ENCODE results near the gene NRN1L. TPM values are rescaled to one million over a fixed set of nuclear protein-coding genes. Genes with fewer than 3 reads are reported as not detected.
A peak's percentile ranks its signal among the peaks of the same experiment; 100 is the strongest.

NRN1L gene
- total RNA-seq, 1 experiment from 2014 or later: not detected

GRCh38 chr16:67893743-67894399 lies 9.2 kb downstream of the NRN1L start:
- Histone ChIP-seq H3K27me3 (ENCODE audit: low read length) (no peaks in the 10 kb centered on the region), H3K4me2 (ENCODE audit: low read length) (peak overlapping the region; percentile 88), H3K4me3 (ENCODE audit: low read length) (peak overlapping the region; percentile 92), H3K4me1 (ENCODE audit: insufficient read depth, low read length) (peaks cover 13% of the 10 kb centered on the region), H3K9me2 (replicated peaks; ENCODE audit: low read length) (no peaks in the 10 kb centered on the region), H3K9me3 (ENCODE audit: low read length) (no peaks in the 10 kb centered on the region), H3K79me2 (ENCODE audit: low read length) (peaks cover 45% of the 10 kb centered on the region), H3K9ac (ENCODE audit: low read length) (peak overlapping the region; percentile 95), H3K36me3 (ENCODE audit: low read depth, low read length) (no peaks in the 10 kb centered on the region), H3F3A (ENCODE audit: low read length, unreplicated experiment) (no peaks in the 10 kb centered on the region), H4K20me1 (ENCODE audit: low read length) (no peaks in the 10 kb centered on the region), H2AFZ (ENCODE audit: low read length) (peak overlapping the region; percentile 43; the same call in 1 of the 2 replicates), H3K27ac (ENCODE audit: low read length) (peak overlapping the region; percentile 39; the same call in 1 of the 2 replicates)
- ChIA-PET POLR2A (ENCODE audit: unreplicated experiment) (no interaction called here), CTCF (no interaction called here)
- DNase-seq (no peak), ATAC-seq (no peak)
- TSS peak; percentile 53 for BruUV-seq (replicated peaks)
- TF ChIP-seq EZH2 (IDR thresholded peaks at IDR 0.05; ENCODE audit: low read length, unreplicated experiment) (no peak), CTCF (conservative IDR thresholded peaks at IDR 0.05; ENCODE audit: low read depth, low read length) (no peak), EZH2phosphoT487 (IDR thresholded peaks at IDR 0.05; ENCODE audit: borderline replicate concordance, low read length) (no peak)
- intact Hi-C loops (cut with micrococcal nuclease): no loop called here

- no TSS peak for BruUV-seq (replicated peaks)
- ChIA-PET CTCF (no interaction called here), POLR2A (ENCODE audit: unreplicated experiment) (interaction anchor here (0.7 kb wide), 1 partner anchor 845 kb away, joined by 5 read pairs; no protein-coding TSS in a partner anchor)
- Histone ChIP-seq H3K9me2 (replicated peaks; ENCODE audit: low read length) (no peaks in the 10 kb centered on the region), H2AFZ (ENCODE audit: low read length) (no peak overlapping the region), H3K27ac (ENCODE audit: low read length) (no peak overlapping the region), H4K20me1 (ENCODE audit: low read length) (no peaks in the 10 kb centered on the region), H3K9me3 (ENCODE audit: low read length) (no peaks in the 10 kb centered on the region), H3F3A (ENCODE audit: low read length, unreplicated experiment) (no peaks in the 10 kb centered on the region), H3K79me2 (ENCODE audit: low read length) (peaks cover 45% of the 10 kb centered on the region), H3K4me3 (ENCODE audit: low read length) (no peak overlapping the region), H3K36me3 (ENCODE audit: low read depth, low read length) (no peaks in the 10 kb centered on the region), H3K27me3 (ENCODE audit: low read length) (no peaks in the 10 kb centered on the region), H3K4me2 (ENCODE audit: low read length) (no peak overlapping the region), H3K9ac (ENCODE audit: low read length) (no peak overlapping the region), H3K4me1 (ENCODE audit: insufficient read depth, low read length) (peaks cover 12% of the 10 kb centered on the region)
- no peak for DNase-seq
- TF ChIP-seq EZH2phosphoT487 (IDR thresholded peaks at IDR 0.05; ENCODE audit: borderline replicate concordance, low read length): no peak
- TF ChIP-seq EZH2 (IDR thresholded peaks at IDR 0.05; ENCODE audit: low read length, unreplicated experiment): no peak
- no peak for TF ChIP-seq CTCF (conservative IDR thresholded peaks at IDR 0.05; ENCODE audit: low read depth, low read length)
- intact Hi-C loops (cut with micrococcal nuclease): no loop called here
- no peak for ATAC-seq
These were observed 12.5 kb downstream of the NRN1L start for GRCh38 chr16:67897231-67897630.

GRCh38 chr16:67901734-67902133 lies 17.0 kb downstream of the NRN1L start:
- Histone ChIP-seq H3K4me3 (ENCODE audit: low read length) (no peak overlapping the region), H3K79me2 (ENCODE audit: low read length) (peaks cover 10% of the 10 kb centered on the region), H3K27ac (ENCODE audit: low read length) (no peak overlapping the region), H3K36me3 (ENCODE audit: low read depth, low read length) (no peaks in the 10 kb centered on the region), H3K9ac (ENCODE audit: low read length) (no peak overlapping the region), H4K20me1 (ENCODE audit: low read length) (no peaks in the 10 kb centered on the region), H3K4me2 (ENCODE audit: low read length) (no peak overlapping the region), H3K9me3 (ENCODE audit: low read length) (no peaks in the 10 kb centered on the region), H3K4me1 (ENCODE audit: insufficient read depth, low read length) (no peaks in the 10 kb centered on the region), H3K27me3 (ENCODE audit: low read length) (no peaks in the 10 kb centered on the region), H3K9me2 (replicated peaks; ENCODE audit: low read length) (no peaks in the 10 kb centered on the region), H2AFZ (ENCODE audit: low read length) (no peak overlapping the region), H3F3A (ENCODE audit: low read length, unreplicated experiment) (no peaks in the 10 kb centered on the region)
- intact Hi-C loops (cut with micrococcal nuclease): no loop called here
- TF ChIP-seq EZH2phosphoT487 (IDR thresholded peaks at IDR 0.05; ENCODE audit: borderline replicate concordance, low read length) (no peak), EZH2 (IDR thresholded peaks at IDR 0.05; ENCODE audit: low read length, unreplicated experiment) (no peak), CTCF (conservative IDR thresholded peaks at IDR 0.05; ENCODE audit: low read depth, low read length) (no peak)
- no TSS peak for BruUV-seq (replicated peaks)
- POLR2A ChIA-PET (ENCODE audit: unreplicated experiment): no interaction called here
- DNase-seq (no peak), ATAC-seq (no peak)
- CTCF ChIA-PET: no interaction called here
